Measurements from ENCODE around the gene GUCD1.

DNA sequence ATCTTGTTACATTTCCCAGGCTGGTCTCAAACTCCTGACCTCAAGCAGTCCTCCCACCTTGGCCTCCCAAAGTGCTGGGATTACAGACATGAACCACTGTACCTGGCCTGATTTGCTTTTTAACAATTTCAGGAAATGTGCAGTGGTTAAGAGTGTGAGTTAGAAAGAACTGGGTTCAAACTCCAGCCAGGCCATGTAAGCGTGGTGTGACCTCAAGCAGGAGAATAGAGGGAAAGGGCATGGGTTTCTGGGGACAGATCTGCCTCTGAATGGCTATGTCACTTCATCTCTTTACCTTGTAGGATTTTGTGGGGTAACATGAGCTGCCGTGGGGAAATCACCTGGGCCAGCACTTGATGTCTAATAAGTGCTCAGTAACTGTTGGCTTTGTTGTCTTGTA lies 10.1 kb upstream of the GUCD1 start:
- TF ChIP-seq, protein P1, sequence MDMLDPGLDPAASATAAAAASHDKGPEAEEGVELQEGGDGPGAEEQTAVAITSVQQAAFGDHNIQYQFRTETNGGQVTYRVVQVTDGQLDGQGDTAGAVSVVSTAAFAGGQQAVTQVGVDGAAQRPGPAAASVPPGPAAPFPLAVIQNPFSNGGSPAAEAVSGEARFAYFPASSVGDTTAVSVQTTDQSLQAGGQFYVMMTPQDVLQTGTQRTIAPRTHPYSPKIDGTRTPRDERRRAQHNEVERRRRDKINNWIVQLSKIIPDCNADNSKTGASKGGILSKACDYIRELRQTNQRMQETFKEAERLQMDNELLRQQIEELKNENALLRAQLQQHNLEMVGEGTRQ (IDR thresholded peaks at IDR 0.05) = no peak
- TF ChIP-seq EP300 (IDR thresholded peaks at IDR 0.05) = no peak
